ENCODE data around the gene ELK1.

The ELK1 gene

GRCh38 chrX:47645530-47645929, 4.8 kb downstream of the ELK1 start:
- no CpG with 5 or more reads among the region's 10 CpGs for WGBS, 2 donors (ENCODE audit: extremely low coverage in 2 of 2, insufficient read length in 2 of 2, insufficient replicate concordance in 1 of 2)
- Histone ChIP-seq H2BK5ac (ENCODE audit: low read length) (no peak overlapping the region), H3K9me3 (replicated peaks in 1 of 2; ENCODE audit: control insufficient read depth in 2 of 2, insufficient read depth in 1 of 2, low read depth in 1 of 2, low read length in 2 of 2) (peaks cover 0 to 12% of the 10 kb centered on the region in 2 donors), H2AFZ (ENCODE audit: low read length) (no peak overlapping the region), H3K79me1 (ENCODE audit: low read depth, low read length) (peaks cover 3% of the 10 kb centered on the region), H3K4me1 (ENCODE audit: control insufficient read depth in 2 of 2, insufficient read depth in 1 of 2, low read depth in 1 of 2, low read length in 2 of 2) (no peaks in the 10 kb centered on the region), H3K14ac (ENCODE audit: low read length) (no peak overlapping the region), H4K8ac (ENCODE audit: low read depth, low read length) (no peak overlapping the region), H2BK15ac (ENCODE audit: low read length) (no peak overlapping the region), H3K27me3 (ENCODE audit: control insufficient read depth in 3 of 3, insufficient read depth in 3 of 3, low read depth in 1 of 3, low read length in 3 of 3) (no peaks in the 10 kb centered on the region), H3K4ac (ENCODE audit: low read length) (no peak overlapping the region), H3K27ac (replicated peaks; ENCODE audit: low read length) (no peak overlapping the region), H3K18ac (ENCODE audit: low read length) (no peak overlapping the region), H3K36me3 (replicated peaks in 1 of 2; ENCODE audit: control insufficient read depth in 2 of 2, insufficient read depth in 2 of 2, low read length in 2 of 2) (peaks cover 6 to 30% of the 10 kb centered on the region in 2 donors), H3K4me2 (ENCODE audit: insufficient read depth, low read length, poor library complexity, severe bottlenecking) (no peak overlapping the region), H4K91ac (ENCODE audit: low read depth, low read length, poor library complexity) (no peak overlapping the region), H2BK120ac (ENCODE audit: low read depth, low read length) (no peak overlapping the region), H2AK5ac (ENCODE audit: low read depth, low read length) (no peak overlapping the region), H2BK12ac (ENCODE audit: low read length) (no peak overlapping the region), H3K23ac (ENCODE audit: low read depth, low read length, poor library complexity) (no peak overlapping the region), H3K9ac (ENCODE audit: low read depth, low read length, poor library complexity) (no peak overlapping the region), H3K4me3 (ENCODE audit: low read length in 2 of 2) (no peak overlapping the region)
- DNase-seq (ENCODE audit: low spot score): no peak

GRCh38 chrX:47644557-47645091, 5.7 kb downstream of the ELK1 start:
- Histone ChIP-seq H3K79me1 (ENCODE audit: low read depth, low read length) (peaks cover 3% of the 10 kb centered on the region), H2BK15ac (ENCODE audit: low read length) (no peak overlapping the region), H2BK5ac (ENCODE audit: low read length) (no peak overlapping the region), H3K18ac (ENCODE audit: low read length) (no peak overlapping the region), H3K4me1 (ENCODE audit: control insufficient read depth in 2 of 2, insufficient read depth in 1 of 2, low read depth in 1 of 2, low read length in 2 of 2) (no peaks in the 10 kb centered on the region), H3K14ac (ENCODE audit: low read length) (no peak overlapping the region), H4K8ac (ENCODE audit: low read depth, low read length) (no peak overlapping the region), H3K9me3 (replicated peaks in 1 of 2; ENCODE audit: control insufficient read depth in 2 of 2, insufficient read depth in 1 of 2, low read depth in 1 of 2, low read length in 2 of 2) (peaks cover 0 to 20% of the 10 kb centered on the region in 2 donors), H3K4ac (ENCODE audit: low read length) (no peak overlapping the region), H3K9ac (ENCODE audit: low read depth, low read length, poor library complexity) (no peak overlapping the region), H3K4me2 (ENCODE audit: insufficient read depth, low read length, poor library complexity, severe bottlenecking) (no peak overlapping the region), H2AFZ (ENCODE audit: low read length) (no peak overlapping the region), H4K91ac (ENCODE audit: low read depth, low read length, poor library complexity) (no peak overlapping the region), H2BK120ac (ENCODE audit: low read depth, low read length) (no peak overlapping the region), H3K27me3 (ENCODE audit: control insufficient read depth in 3 of 3, insufficient read depth in 3 of 3, low read depth in 1 of 3, low read length in 3 of 3) (no peaks in the 10 kb centered on the region), H2AK5ac (ENCODE audit: low read depth, low read length) (no peak overlapping the region), H3K36me3 (replicated peaks in 1 of 2; ENCODE audit: control insufficient read depth in 2 of 2, insufficient read depth in 2 of 2, low read length in 2 of 2) (peaks cover 8 to 39% of the 10 kb centered on the region in 2 donors), H3K27ac (replicated peaks; ENCODE audit: low read length) (no peak overlapping the region), H2BK12ac (ENCODE audit: low read length) (no peak overlapping the region), H3K23ac (ENCODE audit: low read depth, low read length, poor library complexity) (no peak overlapping the region), H3K4me3 (ENCODE audit: low read length in 2 of 2) (no peak overlapping the region)
- WGBS, 2 donors (ENCODE audit: extremely low coverage in 2 of 2, insufficient read length in 2 of 2, insufficient replicate concordance in 1 of 2): no CpG with 5 or more reads among the region's 12 CpGs
- DNase-seq (ENCODE audit: low spot score): no peak

GRCh38 chrX:47643926-47644325, 6.4 kb downstream of the ELK1 start:
- H3K27me3 ChIP-seq (ENCODE audit: control insufficient read depth in 3 of 3, insufficient read depth in 3 of 3, low read depth in 1 of 3, low read length in 3 of 3): no peaks in the 10 kb centered on the region
- H3K14ac ChIP-seq (ENCODE audit: low read length): no peak overlapping the region
- H3K9me3 ChIP-seq (replicated peaks in 1 of 2; ENCODE audit: control insufficient read depth in 2 of 2, insufficient read depth in 1 of 2, low read depth in 1 of 2, low read length in 2 of 2): peaks cover 0 to 20% of the 10 kb centered on the region in 2 donors
- no peak overlapping the region for H3K4me3 ChIP-seq (ENCODE audit: low read length in 2 of 2)
- no peak overlapping the region for H2BK5ac ChIP-seq (ENCODE audit: low read length)
- no peak overlapping the region for H3K18ac ChIP-seq (ENCODE audit: low read length)
- H3K79me1 ChIP-seq (ENCODE audit: low read depth, low read length): peaks cover 3% of the 10 kb centered on the region
- H3K4me1 ChIP-seq (ENCODE audit: control insufficient read depth in 2 of 2, insufficient read depth in 1 of 2, low read depth in 1 of 2, low read length in 2 of 2): no peaks in the 10 kb centered on the region
- no peak overlapping the region for H2AK5ac ChIP-seq (ENCODE audit: low read depth, low read length)
- no peak overlapping the region for H4K8ac ChIP-seq (ENCODE audit: low read depth, low read length)
- no CpG with 5 or more reads among the region's 2 CpGs for WGBS, 2 donors (ENCODE audit: extremely low coverage in 2 of 2, insufficient read length in 2 of 2, insufficient replicate concordance in 1 of 2)
- H3K4me2 ChIP-seq (ENCODE audit: insufficient read depth, low read length, poor library complexity, severe bottlenecking): no peak overlapping the region
- H2BK120ac ChIP-seq (ENCODE audit: low read depth, low read length): no peak overlapping the region
- no peak overlapping the region for H3K23ac ChIP-seq (ENCODE audit: low read depth, low read length, poor library complexity)
- peaks cover 8 to 44% of the 10 kb centered on the region in 2 donors for H3K36me3 ChIP-seq (replicated peaks in 1 of 2; ENCODE audit: control insufficient read depth in 2 of 2, insufficient read depth in 2 of 2, low read length in 2 of 2)
- H3K4ac ChIP-seq (ENCODE audit: low read length): no peak overlapping the region
- H2BK12ac ChIP-seq (ENCODE audit: low read length): no peak overlapping the region
- no peak overlapping the region for H4K91ac ChIP-seq (ENCODE audit: low read depth, low read length, poor library complexity)
- H2AFZ ChIP-seq (ENCODE audit: low read length): no peak overlapping the region
- H2BK15ac ChIP-seq (ENCODE audit: low read length): no peak overlapping the region
- no peak for DNase-seq (ENCODE audit: low spot score)
- no peak overlapping the region for H3K27ac ChIP-seq (replicated peaks; ENCODE audit: low read length)
- no peak overlapping the region for H3K9ac ChIP-seq (ENCODE audit: low read depth, low read length, poor library complexity)

GRCh38 chrX:47638816-47639215, 11.5 kb downstream of the ELK1 start:
- no peak for DNase-seq (ENCODE audit: low spot score)
- H3K18ac ChIP-seq (ENCODE audit: low read length): no peak overlapping the region
- H2AFZ ChIP-seq (ENCODE audit: low read length): no peak overlapping the region
- H3K4ac ChIP-seq (ENCODE audit: low read length): no peak overlapping the region
- H3K23ac ChIP-seq (ENCODE audit: low read depth, low read length, poor library complexity): no peak overlapping the region
- H3K27ac ChIP-seq (replicated peaks; ENCODE audit: low read length): no peak overlapping the region
- peaks cover 0 to 20% of the 10 kb centered on the region in 2 donors for H3K9me3 ChIP-seq (replicated peaks in 1 of 2; ENCODE audit: control insufficient read depth in 2 of 2, insufficient read depth in 1 of 2, low read depth in 1 of 2, low read length in 2 of 2)
- H3K79me1 ChIP-seq (ENCODE audit: low read depth, low read length): no peaks in the 10 kb centered on the region
- H3K14ac ChIP-seq (ENCODE audit: low read length): no peak overlapping the region
- no CpG with 5 or more reads among the region's 14 CpGs for WGBS, 2 donors (ENCODE audit: extremely low coverage in 2 of 2, insufficient read length in 2 of 2, insufficient replicate concordance in 1 of 2)
- H3K36me3 ChIP-seq (replicated peaks in 1 of 2; ENCODE audit: control insufficient read depth in 2 of 2, insufficient read depth in 2 of 2, low read length in 2 of 2): peaks cover 18 to 70% of the 10 kb centered on the region in 2 donors
- no peak overlapping the region for H3K9ac ChIP-seq (ENCODE audit: low read depth, low read length, poor library complexity)
- H4K8ac ChIP-seq (ENCODE audit: low read depth, low read length): no peak overlapping the region
- no peaks in the 10 kb centered on the region for H3K27me3 ChIP-seq (ENCODE audit: control insufficient read depth in 3 of 3, insufficient read depth in 3 of 3, low read depth in 1 of 3, low read length in 3 of 3)
- H3K4me1 ChIP-seq (ENCODE audit: control insufficient read depth in 2 of 2, insufficient read depth in 1 of 2, low read depth in 1 of 2, low read length in 2 of 2): peaks cover 0 to 5% of the 10 kb centered on the region in 2 donors
- no peak overlapping the region for H2BK120ac ChIP-seq (ENCODE audit: low read depth, low read length)
- H3K4me2 ChIP-seq (ENCODE audit: insufficient read depth, low read length, poor library complexity, severe bottlenecking): no peak overlapping the region
- no peak overlapping the region for H3K4me3 ChIP-seq (ENCODE audit: low read length in 2 of 2)
- no peak overlapping the region for H4K91ac ChIP-seq (ENCODE audit: low read depth, low read length, poor library complexity)
- no peak overlapping the region for H2BK12ac ChIP-seq (ENCODE audit: low read length)
- no peak overlapping the region for H2BK5ac ChIP-seq (ENCODE audit: low read length)
- no peak overlapping the region for H2AK5ac ChIP-seq (ENCODE audit: low read depth, low read length)
- no peak overlapping the region for H2BK15ac ChIP-seq (ENCODE audit: low read length)
